Suppressor macrophage treated with lipopolysaccharide for 4 hours (primary cell): Measurements from ENCODE around the gene CLDN6.

Experiments used
- DNase-seq: peaks from one replicate; pipeline ENCODE4 v3.0.0-alpha.2; 2020

CLDN6 gene

DNA sequence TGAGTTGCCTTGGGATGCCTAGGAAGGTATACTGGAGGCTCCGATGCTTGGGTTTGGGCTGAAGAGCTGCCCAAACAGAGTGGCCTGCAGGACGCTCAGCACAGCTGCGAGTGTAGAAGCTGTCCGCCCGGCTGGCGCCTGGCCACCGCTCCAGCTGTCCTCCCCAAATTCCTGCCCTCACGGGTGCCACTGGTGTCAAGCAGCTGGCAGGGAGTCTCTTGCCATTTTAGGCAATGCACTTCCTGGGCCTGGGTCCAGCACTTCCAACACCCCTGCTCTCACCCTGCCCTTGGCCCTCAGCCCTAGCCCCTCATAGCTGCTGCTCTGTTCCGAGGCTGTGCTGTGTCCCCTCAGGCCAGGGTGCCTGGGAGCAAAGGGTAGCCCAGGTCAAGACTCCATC, 32.5 kb downstream of the CLDN6 start:
- no peak for DNase-seq

DNA sequence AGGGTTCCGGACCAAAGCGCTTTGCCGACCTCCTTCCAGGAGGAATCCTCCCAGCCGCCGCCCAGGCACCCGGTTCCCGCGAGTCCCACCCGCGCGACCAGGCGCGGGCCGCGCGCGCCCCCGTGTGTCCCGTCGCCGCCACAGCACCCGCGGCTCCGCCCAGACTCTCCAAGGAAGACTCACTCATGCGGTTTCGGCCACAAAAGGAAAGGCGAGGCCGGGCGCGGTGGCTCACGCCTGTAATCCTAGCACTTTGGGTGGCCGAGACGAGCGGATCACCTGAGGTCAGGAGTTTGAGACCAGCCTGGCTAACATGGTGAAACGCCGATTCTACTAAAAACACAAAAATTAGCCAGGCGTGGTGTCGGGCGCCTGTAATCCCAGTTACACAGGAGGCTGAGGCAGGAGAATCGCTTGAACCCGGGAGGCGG, 34.3 kb downstream of the CLDN6 start:
- DNase-seq, result peak; percentile 87

DNA sequence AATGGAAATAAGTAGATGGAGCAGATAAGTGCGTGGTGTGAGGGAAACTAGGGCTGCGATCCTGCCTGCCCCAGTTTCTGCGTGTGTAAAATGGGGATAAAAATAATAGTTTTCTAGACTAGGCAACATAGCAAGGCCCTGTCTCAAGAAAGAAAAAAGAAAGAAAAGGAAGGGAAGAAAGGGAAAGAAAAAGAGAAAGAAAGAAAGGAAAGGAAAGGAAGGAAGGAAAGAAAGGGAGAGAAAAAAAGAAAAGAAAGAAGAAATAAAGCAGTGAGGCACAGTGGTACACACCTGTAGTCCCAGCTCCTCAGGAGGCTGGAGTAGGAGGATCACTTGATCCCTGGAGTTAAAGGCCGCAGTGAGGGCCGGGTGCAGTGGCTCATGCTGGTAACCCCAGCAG, 35.6 kb downstream of the CLDN6 start:
- DNase-seq, result no peak

DNA sequence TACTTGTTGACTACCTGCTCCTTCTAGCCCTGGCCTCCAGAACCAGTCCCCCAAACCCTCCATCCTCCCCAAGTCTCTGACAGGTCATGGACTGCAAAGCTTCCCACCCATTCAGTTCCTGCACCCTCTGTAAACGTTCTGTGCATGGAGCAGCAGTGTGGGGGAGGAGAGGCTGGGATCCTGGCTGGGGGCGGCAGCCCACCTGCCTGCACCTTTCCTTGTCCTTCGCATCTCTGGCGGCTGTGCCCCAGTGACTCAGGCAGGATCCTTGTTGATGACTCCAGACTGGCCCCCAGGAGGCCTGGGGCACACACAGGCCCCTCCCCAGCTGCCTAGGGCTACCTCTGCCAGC, 36.1 kb downstream of the CLDN6 start:
- DNase-seq, result no peak

DNA sequence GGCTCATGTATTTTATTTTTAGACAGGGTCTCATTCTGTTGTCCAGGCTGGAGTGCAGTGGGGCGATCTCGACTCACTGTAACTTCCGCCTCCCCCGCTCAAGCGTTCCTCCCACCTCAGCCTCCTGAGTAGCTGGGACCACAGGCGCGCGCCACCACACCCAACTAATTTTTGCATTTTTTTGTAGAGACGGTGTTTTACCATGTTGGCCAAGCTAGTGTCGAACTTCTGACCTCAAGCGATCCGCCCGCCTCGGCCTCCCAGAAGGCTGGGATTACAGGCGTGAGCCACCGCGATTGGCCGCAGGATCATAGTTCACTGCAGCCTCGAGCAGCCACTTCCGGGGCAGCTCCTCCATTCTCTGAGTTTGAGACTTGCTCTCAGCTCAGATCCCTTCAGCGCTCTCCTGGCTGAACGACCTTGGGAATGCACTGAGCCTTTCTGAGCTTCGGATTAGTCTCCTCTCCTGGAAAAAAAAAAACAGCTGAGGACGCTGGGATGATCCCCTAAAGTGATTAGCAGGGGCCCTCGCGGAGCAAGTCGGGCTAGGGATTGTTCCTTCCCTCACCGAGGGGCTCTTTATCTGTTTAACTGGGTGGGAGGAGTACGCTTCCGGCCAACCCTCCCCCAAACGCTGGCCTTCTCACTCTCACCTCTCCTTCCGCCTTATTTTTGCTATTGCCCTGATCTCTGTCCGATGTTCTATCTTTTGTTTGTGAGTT, 36.6 kb downstream of the CLDN6 start:
- DNase-seq, result no peak

DNA sequence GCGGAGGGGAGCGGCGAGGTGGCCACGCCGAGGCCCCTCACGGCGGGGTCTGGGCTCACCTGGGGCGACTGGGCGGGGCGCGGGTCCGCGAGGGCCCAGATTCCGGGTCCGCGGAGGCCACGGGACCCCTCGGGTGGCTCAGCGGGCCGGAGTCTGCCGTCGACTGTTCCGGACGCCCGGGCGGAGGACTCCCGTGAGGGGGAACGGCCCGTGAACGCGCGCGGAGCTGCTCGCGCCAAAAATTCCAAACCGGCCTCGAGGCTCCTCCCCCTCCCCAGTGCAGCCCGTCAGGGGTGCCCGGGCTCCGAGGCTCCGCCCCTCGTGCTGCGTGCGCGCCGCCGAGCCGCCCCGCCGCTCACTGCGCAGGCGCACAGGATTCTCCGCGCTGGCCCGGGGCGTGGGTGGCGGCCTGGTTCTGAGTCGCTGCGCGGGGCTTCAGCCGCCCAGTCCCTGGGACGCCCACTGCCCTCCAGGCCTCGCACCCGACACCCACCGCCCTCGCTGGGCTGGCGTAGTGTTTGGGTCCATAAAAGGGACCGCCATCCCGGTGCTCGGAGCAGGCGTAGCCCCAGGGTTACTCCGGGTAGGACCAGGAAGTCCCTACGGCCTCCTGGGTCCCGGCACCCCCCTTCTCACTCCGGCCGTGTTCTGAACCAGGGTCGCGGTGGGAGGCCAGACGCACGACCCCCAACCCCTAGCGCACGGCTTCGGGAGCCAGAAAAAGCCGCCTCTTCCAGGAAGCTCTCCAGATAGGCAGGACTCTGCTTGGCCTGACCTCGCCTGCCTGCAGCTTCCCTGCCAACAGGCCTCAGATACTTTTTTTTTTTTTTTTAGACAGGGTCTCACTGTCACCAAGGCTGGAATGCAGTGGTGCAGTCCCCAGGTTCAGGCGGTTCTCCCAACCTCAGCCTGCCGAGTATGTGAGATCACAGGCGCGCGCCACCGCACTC, 37.5 kb downstream of the CLDN6 start, which contains the start of gene PKMYT1:
TSS of gene PKMYT1 (minus strand) at position 220 of the 950 bp plus-strand sequence. CDS start 789 bp downstream, outside the sequence.
- DNase-seq, result peak; percentile 97

DNA sequence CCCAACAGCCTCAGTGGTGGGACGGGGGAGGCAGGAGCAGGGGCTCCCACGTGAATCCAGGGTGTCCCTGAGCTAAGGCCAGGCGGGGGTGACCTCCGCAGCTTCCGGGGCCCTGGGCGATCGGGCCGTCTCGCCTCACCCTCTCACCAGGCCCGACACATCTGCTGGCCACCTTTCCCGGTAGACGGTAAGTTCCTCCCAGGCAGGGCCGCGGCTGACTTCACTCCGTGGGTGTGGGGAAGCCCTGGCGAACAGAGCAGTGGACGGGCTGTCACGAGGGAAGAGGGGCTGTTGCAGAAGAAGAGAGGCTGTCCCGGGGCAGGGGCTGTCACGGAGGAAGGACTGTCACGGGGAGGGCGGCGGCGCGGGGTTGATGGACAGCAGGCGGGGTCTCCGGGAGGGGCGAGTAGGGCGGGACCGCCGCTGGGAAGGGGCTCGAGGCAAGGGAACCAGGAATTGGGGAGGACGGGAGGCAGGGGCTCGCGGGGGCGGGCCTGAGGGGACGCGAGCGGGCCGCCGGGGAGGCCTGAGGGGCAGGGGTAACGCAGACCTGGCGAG, 38.2 kb downstream of the CLDN6 start:
- DNase-seq, result peak; percentile 41

DNA sequence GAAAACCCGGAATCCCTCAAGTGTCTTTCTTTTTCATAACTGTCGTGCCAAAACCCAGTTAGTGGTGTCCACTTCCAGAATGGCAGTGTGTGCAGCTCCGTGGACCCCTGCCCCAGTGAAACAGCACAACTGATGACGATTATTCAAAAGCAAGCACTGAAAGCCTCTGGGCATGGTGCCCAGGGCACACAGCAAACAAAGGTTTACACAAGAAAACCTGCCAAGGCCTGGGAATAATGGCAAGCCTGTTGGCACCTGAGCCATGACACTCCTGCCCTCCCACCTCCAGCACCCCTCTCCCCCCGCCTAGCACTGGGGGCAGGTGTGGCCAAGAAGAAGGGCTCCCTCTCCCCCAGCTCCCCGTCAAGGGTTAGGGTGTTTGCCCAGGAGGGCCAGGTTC, 40.5 kb downstream of the CLDN6 start:
- DNase-seq, result no peak

DNA sequence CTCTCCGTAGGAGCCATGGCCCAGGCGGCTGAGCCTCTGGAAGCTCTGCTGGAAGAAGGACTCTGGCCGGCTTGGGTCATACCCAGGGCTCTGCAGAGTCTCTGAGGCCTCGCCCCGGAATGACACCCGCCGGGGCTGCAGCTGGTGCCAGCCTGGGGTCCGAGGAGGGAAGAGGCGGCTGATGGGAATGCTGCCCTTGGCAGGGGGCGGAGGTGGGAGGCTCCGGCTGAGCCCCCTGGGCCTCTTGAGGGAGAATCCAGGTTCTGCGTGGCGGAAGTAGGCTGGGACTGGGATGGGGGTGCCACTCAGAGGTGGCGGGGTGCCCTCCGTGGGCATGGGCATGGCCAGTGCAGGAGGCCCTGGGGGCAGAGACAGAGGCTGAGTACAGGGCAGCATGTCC, 41.3 kb downstream of the CLDN6 start:
- DNase-seq, result no peak

DNA sequence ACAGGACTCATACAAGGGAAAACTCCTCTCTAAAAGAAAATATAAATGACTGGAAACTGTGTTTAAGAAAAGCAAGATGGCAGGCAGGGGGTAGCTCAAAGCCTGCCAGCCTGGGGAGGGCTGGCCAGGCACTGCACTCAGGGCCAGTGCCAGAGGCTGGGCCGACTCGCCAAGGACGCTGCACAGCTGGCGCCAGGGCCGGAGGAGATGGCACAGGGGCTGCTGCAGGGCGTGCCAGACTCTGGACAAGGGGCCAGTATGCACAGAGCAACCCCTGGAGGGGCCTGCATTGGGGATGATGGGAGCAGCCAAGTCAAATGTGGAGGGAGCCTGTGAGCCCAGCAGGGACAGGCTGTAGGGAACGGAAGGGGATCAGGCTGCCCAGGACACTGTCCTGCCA, 41.8 kb downstream of the CLDN6 start:
- no peak for DNase-seq

DNA sequence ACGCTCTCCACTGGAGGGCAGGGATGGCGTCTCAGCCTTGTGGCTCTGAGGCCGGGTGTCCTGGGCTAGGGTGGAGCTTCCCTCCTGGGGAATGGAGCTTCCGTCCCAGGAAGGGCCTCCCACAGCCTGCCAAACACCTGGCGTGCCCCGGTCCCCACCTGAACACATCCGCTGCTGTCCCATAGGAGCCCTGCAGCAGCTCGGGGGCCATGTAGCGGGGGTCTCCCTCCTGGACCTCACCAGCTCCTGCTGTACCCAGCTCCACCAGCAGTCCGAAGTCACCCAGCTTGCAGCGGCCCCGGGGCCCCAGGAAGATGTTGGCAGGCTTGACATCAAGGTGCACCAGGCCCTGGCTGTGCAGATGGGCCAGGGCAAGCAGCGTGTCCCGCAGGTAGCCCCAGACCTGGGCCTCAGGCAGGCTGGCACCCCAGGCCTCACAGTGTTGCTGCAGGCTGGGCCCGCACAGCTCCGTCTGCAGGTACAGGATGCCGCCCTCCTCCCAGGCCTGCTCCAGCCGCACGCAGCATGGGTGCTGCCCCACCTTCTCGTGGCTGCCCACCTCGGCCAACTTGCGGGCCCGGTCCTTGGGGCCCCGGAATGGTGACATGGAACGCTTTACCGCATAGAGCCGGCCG, 42.7 kb downstream of the CLDN6 start:
- DNase-seq, result no peak

DNA sequence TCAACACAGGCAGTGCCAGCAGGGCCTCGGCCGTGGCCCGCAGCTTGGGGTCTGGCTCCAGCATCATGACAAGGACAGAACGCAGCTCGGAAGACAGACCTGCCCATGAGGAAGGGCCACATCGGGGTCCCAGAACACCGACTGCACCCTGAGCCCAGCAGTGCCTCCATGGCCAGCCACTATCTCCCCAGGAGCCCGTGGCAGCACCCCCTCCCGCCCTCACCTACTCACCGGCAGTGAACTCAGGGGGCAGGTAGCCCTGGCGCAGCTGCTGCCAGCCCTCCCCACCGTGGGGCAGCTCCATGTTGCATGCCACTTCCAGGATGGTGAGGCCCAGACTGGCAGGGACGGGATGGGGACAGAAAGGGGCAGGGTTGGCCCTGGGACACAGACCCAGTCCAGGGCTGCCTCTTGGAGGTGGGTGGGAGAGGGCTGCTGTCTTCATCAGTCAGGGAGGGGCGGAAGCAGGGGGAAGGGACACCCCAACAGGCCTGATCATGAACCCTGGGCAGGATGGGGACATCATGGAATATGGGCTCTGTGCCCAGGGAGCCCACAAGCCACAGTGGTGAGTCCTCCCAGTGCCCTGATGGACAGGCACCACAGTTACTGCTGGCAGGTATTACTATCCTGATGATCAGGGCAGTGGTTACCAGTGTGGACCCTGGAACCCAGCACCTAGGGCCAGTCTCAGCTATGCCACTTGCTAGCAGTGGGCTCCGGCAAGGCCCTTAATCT, 43.5 kb downstream of the CLDN6 start:
- DNase-seq, result no peak

DNA sequence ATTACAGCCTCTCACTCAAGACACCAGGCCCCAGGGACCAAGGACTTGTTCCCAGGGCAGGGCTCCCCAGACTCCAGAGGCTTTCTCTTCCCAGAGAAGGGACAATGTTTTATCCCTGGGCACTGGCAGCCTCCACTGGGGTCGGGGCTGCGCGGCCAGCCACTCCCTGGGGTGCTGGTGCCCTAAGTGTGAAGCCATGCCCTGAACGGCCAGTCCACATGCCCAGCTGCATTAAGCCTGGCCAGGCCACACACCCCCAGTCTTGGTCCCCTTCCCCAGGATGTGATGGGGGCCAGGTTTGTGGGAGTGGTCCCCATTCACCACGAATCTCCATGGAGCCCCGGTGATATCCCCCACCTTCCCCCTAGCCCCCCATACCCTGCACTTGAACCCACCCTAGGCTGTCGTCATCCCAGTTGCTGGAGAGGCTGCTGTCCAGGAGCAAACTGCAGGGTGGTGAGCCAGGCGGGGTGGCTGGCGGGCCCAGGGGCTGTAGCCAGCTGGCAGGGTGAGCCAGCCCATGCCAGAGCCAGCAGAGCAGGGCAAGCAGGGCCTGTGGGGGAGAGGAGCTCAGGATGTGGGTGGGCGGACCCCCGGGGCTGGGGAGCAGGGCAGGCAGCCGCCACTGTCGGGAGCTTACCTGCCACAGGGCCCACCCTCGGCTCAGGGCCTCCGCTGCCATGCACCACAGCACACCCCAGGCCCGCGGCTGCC, 44.2 kb downstream of the CLDN6 start:
- DNase-seq, result no peak

DNA sequence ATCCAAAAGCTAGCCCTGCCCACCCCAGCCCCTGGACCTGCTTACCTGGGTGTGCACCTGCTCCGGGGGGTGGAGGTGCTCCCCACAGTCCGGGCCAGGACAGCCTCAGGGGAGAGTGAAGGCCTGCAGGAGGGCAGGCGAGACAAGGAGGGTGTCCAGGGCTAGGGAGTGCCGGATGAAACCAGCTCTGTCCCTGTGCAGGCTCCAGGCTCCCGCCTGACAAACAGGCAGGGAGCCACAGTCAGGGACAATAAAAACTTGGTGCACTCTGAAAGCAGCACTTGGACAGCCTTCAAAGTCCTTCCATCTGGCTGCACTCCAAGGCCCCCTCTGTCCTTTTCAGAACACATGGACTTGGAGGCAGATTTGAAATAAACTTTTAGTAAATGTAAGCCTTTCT, 44.9 kb downstream of the CLDN6 start:
- DNase-seq, result no peak

DNA sequence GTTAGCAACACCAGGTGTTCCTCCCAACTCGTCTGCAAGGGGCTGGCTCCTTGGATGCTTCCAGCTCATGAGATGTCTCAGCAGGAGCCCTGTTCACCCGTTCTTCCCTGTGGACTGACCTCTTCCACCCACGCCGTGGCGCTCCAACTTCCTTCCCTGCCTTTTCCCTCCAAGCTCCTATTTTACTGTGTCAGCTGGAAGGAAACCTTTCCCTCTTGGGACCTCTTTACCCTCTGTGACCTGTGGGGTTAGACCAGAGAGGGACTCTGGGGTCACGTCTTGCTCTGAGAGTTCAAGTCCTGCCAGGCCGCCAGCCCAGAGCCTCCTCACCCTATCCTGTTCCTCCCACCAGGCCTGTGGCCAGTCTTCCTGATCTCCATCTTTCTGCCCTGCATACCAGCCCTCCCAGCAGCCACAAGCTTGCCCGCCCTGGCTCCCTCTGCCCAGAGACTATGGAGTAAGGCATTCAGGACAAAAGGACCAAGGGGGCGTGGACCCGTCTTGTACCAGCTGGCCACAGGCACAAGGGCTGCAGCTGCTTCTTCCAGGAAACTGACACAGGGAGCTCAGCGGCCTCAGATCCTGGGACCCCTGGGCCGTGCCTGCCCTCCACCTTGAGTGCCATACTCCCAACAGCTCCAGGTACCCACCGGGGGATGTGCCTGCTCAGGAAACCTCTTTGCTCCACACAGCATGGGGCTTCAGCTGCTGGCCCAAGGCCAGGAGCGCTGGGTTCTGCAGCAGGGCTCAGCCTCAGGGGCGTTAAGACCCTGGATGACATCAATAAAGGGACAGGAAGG, 45.8 kb downstream of the CLDN6 start:
- DNase-seq, result no peak

DNA sequence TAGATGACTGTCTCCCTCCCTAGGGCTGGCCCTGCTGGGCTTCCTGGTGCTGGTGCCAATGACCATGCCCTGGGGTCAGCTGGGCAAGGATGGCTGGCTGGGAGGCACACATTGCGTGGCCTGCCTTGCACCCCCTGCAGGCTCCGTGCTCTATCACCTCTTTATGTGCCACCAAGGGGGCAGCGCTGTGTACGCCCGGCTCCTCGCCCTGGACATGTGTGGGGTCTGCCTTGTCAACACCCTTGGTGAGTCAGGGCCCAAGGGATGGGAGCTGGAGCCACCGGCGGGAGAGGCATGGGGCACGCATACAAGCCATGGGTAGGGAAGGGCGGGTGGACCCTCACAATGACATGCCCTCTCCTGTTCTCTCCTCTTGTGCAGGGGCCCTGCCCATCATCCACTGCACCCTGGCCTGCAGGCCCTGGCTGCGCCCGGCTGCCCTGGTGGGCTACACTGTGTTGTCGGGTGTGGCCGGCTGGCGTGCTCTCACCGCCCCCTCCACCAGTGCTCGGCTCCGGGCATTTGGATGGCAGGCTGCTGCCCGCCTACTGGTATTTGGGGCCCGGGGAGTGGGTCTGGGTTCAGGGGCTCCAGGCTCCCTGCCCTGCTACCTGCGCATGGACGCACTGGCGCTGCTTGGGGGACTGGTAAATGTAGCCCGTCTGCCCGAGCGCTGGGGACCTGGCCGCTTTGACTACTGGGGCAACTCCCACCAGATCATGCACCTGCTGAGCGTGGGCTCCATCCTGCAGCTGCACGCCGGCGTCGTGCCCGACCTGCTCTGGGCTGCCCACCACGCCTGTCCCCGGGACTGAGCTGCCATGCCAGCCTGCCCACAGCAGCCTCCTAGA, 46.6 kb downstream of the CLDN6 start:
- DNase-seq, result no peak

DNA sequence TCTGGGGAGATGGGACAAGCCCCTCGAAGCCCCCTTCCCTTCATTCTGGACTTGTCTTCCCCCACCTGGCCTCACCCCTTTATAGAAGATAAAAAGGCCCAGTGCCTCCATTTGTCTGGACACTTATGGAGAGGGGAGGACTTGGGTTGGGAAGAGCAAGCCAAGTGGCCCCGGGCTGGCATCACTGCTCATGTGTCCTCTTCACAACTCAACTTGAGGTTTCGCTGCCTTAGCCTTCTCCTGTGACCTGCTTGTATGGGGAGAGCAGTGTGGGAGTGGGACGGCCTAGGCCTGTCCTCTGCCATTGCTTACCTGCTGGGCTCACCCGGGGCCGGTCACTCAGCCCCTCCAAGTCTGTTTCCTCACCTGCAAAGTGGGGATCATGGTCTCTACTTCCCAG, 47.4 kb downstream of the CLDN6 start:
- no peak for DNase-seq

DNA sequence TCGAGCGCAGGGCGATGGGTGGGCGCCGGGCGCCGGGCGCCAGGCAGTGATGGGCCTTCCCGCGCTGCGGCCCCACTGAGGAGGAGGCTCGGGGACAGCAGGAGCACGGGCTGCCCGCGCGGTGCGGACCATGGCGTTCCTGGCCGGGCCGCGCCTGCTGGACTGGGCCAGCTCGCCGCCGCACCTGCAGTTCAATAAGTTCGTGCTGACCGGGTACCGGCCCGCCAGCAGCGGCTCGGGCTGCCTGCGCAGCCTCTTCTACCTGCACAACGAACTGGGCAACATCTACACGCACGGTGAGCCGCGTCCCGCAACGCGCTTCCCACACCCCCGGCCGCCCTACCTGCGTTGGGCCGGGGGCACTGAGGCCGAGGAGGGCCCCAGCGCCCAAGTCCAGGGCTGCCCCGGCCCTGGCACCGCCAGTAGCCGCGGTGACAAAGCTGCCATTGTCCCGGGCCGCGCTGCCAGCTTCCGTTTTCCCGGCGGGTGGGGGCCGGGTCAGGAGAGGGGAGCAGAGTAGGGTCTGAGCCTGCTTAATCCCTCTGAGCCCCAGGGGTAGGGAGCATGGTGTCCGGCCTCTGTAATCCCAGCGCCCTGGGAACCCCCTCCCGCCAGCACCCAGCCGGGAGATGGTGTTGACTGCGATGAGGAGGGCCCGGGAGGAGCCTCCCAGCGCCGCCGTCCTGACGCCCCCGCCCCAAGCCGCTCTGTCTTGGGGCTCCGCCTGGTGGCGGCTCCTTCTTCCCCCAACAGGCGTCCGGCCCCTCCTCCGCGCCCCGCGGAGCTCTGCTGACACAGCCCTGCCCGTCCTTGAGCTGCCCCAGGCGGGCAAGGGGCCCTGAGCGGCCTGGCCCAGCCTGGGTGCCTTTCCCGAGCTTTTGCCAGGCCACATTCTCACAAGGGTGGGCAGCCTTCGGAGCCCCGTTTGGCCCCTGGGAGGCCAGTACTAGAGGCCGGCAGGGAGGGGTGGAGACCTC, 48.1 kb downstream of the CLDN6 start:
- DNase-seq, result peak; percentile 87
